GM19395 (cell line): ENCODE data around the gene ATG10.
"Not testable (repeated sequence)": the region's sequence is repeated elsewhere in the genome, so short reads cannot be mapped to it uniquely, and the experiment has no call there.

Source experiments
- ATAC-seq: cut with Tn5 transposase; IDR thresholded peaks from one replicate; pipeline ENCODE4 v1.9.1; 2021; ENCODE audit warnings: mild to moderate bottlenecking, moderate library complexity; ENCODE audit not compliant: unreplicated experiment

Gene ATG10

DNA sequence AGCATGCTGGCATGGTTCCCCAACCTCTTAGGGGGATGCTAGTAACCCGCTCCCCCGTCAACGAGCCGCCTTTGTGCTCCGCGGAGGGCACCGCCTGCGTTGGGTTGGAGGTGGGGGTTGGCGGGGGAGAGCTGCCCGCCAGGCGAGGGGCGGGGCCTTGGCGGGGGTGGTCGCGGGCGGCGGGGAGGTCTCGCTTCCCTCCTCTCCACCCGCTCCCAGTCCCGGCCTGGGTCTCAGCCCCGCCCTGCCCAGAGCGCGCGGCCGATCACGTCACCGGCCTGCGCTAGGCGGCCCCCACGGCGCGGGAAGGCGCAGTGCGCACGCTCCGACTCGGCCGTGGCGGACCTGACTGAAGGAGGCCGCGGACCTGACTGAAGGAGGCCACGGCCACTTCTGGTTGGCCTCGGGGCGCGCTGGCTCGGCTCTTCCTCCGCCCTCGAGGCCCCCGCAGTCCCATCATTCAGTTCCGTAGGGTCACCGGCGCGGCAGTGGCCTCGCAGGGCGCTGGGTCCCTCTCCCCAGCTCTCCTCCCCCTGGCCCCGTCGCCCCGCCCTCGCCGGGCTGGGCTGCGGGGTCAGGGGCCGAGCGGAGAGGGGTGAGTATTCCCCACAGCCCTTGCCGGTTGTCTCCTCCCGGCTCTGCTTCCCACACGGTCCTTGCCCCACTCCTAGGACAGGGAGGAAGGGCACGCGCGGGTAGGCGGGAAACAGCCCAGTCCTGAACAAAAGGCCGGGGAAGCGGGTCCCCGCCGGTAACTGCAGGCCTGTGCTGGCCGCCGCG lies at the start of gene ATG10:
Gene ATG10 (plus strand): TSS at position 312 of the 780 bp plus-strand sequence. CDS start 15,548 bp downstream, outside the sequence.
- peak; percentile 95 for ATAC-seq

DNA sequence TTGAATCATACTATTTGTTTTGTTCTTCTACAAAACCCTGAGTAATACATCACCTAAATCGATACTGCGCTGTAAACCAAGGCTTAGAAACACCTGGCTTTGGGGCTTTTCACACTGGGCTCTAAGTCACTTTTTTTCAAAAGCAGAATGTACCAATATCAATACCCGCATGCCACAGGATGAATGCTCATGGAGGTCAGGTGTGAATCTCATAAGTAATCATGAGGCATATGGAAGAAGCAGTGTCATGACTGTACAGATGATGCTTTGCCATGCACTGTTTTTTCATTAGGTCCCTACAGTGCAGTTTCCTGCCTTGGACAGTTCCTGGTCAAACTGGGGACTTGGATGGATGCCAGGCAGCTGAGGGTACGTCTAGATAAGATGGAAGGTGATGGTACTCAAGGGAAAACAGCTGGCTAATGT lies 49.0 kb upstream of the ATG10 start:
- ATAC-seq: no peak

DNA sequence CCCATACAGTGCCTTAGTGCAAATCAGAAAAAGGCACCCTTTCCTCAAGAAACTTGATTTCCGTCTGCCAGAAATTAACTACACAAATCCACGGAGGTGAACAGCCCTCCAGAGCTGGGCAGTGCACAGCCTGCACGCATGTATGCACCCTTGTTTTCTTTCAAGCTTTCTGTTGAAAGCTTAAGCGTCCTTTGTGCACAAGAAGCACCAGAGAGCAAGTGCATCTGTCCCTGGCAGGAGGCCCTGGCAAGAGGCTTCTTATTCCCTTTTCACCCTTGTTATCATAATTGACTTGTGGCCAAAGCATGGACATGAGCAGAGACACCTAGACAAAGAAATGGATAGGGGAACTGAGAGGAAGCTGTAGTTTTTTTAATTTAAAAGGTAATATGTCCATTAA lies 47.4 kb upstream of the ATG10 start:
- no peak for ATAC-seq

DNA sequence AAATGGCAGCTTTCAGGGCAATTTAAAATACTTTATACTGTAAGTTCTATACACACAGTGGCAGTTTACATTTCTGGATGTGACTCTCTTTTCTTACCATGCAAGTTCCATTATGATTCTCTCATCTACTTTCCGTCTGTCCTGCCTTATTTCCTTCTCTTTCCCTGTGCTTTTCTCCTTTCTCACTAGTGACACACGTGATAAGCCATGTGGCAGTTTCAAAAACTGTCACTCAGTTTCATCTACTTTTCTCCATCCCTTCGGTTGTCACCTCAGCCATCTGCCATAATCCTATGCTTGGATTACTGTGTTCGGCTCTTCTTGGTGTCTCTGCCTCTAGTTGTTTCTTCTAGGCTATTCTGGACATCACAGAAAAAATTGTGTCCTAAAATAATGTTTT lies 46.8 kb upstream of the ATG10 start:
- no peak for ATAC-seq

DNA sequence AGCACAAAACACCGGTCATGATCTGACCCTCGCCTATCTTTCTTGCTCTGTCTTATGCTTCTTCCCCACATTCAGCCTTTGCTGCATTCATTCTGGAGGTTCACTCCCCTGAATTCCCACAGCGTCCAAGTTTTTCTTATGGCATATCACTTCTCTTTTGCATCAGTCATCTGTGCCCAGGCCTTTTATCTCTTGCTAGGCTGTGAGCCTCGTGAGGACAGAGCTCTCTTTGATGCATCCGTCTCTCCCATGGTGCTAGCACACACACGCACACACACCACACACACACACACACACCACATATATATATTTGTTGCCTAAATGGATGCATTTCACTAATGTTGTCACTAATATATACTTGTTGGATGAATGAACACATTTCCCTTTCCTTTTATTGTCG lies 45.8 kb upstream of the ATG10 start:
- ATAC-seq: no peak

DNA sequence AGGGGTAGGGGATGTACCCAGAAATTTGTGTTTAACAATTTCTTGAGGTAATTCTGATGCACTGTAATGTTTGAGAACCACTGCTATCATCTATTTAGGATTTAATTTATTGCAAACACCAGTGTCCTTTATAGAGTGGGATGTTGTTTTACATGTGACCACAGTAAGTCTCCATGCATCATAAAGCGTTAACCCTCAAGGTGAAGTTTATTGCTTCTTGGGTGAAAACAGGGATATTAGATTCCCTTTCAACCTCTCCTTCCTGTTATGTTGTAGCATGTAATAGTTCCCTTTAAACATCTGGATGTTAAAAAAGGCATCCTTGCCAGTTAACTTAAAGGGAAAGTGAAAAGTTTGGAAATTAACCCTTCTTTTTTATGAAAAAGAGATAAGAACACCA lies 35.8 kb upstream of the ATG10 start:
- no peak for ATAC-seq

DNA sequence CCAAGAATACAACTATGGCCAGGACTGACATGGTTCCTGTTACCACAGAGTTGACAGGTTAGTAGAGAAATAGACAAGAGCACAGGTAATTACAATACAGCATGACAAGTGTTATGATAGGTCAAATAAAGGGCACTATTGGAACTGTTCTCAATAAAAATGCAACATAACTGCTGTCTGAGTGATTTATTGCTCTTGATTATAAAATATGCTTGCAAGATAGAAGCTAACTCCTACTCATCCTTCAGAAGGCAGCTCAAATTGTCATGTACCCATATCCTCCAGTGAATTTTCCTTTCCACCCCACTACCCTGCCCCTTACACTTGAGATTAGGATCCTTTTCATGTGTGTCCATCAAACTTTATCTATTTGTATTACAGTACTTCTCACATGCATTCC lies 35.1 kb upstream of the ATG10 start:
- ATAC-seq: no peak

DNA sequence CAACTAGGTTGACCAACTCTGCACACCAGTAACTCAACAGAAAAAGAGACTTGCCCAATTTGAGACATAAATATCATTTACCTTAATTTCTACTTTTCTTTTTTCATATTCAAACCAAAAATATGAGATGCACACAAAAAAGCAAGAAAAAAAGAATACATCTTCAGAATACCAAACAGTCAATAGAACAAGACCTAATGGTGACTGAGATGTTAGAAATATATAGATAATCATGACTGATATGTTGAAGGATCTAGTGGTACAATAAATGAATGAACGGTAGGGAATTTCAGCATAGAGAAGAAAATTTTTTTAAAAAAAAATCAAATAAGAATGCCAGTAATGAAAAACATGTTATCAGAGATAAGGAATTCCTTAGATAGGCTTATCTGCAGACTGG lies 29.1 kb upstream of the ATG10 start:
- no peak for ATAC-seq

DNA sequence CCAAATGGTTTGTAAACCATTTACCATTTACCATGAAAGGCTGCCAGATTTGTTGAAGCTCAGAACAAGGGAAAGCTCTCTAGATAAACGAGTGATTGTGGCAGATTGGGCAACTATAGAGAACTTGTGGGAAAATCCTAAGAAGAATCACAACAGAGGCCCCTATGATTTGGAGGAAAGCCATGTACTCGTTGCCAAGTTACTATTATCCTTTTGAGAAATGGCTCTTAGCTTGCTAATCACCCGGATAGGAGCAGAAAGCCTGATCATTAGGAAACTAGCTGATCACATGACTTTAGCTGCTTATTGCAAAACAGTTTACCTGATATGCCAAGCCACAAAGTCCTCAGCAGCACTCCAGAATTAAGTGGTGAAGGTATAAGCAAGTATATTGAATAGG lies 23.5 kb upstream of the ATG10 start:
- ATAC-seq: no peak

DNA sequence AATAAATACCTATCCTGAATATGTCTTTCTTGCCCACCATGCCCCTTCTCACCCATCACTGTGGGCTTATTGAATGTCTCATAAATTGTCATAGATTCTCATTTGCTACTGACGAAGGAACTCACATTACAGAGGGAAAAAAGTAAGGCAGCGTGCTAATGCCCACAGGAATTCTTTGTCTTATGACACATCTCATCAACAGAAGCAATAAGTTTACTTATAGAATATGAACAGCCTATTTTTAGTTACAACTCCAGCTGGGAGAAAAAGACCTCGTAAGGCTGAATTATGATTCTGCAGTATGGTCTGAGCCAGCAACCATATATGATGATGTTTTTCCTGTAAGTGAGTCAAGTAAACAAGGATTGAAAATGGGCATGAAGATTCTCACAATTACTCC lies 22.4 kb upstream of the ATG10 start:
- no peak for ATAC-seq

DNA sequence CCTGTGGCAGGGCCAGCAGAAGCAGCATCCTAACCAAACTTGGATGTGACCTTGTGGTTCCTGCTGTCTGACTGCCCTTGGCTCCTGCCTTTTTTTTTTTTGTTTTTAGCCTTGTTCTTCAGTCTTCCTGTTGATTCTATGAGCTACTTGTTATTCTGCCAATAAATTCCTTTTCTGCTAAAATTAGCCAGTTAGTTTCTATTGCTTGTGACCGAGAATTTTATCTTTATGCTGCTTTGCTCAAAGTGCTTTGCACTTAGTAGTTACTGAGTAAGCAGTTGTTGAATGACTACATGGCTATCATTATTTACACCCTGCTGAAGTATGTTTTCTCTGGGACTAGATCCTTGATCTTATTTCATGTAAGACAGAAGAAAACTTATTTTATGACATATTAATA lies 20.8 kb upstream of the ATG10 start:
- no peak for ATAC-seq

DNA sequence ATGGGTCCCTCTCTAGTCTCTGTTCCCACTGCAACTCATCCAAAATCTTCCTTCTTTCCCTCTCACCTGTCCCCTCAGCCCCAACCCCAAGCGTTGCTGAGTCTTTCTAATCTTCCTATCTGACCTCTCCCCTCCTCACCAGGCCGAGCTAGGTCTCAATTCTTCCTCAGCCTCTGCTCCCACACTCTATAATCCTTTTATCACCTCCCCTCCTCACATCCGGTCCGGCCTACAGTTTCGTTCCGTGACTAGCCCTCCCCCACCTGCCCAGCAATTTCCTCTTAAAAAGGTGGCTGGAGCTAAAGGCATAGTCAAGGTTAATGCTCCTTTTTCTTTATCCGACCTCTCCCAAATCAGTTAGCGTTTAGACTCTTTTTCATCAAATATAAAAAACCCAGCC lies 17.0 kb upstream of the ATG10 start:
- not testable (repeated sequence) for ATAC-seq

DNA sequence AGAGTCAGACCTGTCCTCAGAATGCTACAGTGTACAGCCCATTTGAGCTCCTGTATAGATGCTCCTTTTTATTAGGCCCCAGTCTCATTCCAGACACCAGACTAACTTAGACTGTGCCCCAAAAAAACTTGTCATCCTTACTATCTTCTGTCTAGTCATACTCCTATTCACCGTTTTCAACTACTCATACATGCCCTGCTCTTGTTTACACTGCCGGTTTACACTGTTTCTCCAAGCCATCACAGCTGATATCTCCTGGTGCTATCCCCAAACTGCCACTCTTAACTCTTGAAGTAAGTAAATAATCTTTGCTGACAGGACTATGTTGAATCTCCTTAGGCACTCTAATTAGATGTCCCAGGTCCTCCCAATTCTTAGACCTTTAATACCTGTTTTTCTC lies 13.7 kb upstream of the ATG10 start:
- ATAC-seq: not testable (repeated sequence)

DNA sequence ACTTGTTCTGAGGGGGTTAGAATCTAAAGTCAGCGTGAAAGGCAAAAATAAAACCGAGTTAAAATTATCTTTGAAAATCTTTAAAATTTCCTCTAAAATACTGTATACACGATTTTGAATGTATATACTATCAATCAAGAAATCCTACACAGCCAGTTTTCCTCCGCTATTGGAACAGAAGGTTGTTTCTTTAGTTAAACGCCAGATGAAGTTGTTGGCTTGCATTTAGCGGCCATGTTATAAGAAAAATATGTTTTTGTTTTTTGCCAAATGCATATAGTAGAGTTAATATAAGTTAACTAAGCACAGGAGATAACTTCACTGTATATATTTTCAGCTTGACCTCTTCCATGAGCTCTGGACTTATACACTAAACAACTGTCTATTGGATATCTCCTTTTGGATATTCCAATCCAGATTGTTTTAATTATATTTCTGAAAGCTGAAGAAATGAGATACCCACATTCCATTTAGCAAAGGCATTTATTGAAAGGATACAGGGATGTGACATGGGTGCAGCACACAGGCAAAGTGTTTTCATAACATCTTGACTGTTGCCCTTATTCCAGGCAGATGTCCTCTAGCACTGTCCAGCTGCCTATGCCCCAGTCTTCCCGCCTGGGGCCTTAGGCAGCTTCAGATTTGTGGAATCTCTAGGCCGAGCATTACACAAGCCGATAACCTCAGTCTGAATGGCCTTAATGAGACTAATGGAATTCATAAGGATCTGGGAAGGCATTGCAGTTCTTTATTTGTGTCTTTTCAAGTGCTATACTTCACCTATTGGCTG lies 10.0 kb upstream of the ATG10 start:
- no peak for ATAC-seq

DNA sequence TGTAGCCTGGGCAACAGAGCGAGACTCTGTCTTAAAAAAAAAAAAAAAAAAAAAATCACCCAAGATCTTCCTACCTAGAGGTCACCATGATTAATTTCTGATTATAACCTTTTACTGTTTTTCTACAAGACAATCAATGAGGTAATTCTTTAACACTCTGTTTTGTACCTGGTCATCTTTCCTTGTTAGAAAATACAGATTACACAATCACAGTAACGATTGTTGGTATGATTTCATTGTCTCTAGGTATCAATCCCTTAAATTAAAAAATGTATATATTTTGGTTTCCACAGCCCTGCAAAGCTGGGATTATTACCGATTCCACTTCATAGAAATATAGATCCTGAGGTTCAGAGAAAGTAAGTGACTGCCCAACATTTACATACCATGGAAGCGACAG lies 8.3 kb upstream of the ATG10 start:
- ATAC-seq: no peak

DNA sequence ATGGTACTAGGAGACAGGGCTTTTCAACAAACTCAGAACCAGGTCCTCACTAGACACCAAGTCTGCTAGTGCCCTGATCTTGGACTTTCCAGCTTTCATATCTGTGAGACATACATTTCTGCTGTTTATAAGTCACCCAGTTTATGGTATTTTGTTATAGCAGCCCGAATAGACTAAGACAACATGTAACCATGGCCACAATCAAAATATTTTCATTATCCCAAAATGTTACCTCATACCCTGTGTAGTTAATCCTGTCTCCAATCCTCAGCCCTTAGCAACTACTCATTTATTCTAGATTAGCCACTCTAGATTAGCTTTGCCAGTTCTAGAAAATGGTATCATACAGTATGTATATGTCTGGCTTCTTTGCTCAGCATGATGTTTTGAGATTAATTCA lies 6.3 kb upstream of the ATG10 start:
- ATAC-seq: no peak

DNA sequence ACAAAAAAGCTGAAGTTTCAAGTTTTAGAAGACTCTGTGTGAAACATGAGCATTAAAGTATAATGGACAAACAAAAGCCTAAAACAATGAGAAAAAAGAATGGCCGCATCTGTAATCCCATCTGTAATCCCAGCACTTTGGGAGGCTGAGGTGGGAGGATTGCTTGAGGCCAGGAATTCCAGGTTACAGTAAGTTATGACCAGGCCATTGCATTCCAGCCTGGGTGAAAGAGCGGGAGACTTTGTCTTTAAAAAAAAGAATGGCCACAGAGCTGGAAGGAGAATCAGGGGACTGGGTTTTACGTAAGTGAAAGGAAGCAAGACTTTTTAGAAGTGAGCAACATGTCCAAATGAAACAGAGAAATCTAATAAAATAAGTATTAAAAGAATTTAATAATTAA lies 2.6 kb upstream of the ATG10 start:
- ATAC-seq: no peak

DNA sequence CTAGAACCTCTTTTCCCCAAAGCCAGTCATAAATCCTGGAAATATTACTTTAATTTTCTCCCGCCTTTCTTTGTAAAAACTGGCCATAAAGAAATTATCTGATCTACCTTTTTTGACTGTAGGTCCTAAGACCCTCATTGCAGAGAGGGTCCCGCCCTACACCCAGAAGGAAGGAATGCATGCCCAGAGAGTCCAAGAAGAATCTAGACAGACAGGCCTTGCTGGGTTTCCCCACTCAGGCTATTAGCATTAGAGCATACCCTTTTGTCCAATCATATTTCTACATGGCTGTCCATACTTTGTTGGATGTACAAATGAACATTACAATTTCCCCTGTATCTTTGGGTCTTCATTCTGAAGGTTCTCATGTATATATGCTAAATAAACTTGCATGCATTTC lies 1.9 kb upstream of the ATG10 start:
- ATAC-seq: no peak

DNA sequence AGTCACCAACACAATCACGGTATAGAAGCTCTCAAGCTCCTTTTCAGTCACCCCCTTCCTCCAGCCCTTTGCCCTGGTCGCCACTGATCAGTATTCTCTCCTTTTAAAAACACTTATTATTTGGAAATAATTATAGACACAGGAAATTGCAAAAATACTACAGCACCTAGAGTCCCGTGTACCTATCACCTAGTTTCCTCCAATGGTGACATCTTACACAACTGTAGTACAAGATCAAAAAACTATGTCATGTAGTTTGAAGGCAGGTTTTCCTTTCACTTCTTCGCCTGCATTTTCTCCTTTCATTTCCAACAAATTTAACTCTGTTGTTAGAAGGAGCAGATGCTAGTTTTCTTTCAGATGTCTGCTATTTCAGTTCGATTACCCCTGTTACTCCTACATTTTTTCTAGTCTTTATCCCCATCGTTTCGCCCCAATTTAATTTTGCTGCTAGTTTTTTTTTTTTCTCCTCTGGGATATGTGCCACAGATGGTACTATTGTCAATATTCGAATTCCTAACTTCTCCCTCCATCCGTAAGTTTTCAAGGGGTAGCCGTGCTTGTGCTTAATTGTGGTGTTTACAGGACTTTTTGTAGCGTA lies 612 bp upstream of the ATG10 start:
- ATAC-seq: peak; percentile 32

DNA sequence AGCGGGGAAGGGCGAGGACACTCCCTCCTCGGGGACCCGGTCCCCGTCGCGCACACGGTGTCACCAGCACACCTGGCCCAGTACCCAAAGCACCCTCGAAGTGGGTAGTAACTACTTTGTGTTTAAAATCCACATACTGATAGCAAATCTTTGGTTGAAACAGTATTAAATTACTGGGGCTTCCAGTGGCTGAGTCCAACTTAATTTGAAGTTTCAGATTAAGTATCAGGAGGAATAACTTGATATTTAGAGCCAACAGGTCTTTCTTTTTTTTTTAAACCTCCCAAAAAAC lies 615 bp downstream of the ATG10 start:
- peak; percentile 51 for ATAC-seq

DNA sequence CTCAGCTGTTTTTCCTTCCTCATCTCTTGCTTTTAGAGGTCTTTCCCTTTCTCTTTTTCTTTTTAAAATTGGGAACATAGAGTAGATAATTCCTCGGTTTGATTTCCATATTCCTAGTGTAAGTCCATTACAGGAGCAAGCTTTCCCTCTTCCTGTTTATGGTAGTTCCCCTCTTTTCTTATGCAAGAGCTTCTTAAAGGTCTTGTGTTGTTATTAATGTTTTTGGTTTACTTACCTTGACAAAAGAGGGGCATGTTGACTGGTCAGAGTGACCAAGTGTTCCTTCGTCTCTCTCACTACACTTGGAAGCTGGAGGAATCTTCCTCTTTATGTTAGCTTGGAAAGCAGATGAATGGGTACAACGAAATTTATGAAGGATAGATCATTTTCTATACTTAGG lies 8.3 kb downstream of the ATG10 start:
- ATAC-seq: no peak

DNA sequence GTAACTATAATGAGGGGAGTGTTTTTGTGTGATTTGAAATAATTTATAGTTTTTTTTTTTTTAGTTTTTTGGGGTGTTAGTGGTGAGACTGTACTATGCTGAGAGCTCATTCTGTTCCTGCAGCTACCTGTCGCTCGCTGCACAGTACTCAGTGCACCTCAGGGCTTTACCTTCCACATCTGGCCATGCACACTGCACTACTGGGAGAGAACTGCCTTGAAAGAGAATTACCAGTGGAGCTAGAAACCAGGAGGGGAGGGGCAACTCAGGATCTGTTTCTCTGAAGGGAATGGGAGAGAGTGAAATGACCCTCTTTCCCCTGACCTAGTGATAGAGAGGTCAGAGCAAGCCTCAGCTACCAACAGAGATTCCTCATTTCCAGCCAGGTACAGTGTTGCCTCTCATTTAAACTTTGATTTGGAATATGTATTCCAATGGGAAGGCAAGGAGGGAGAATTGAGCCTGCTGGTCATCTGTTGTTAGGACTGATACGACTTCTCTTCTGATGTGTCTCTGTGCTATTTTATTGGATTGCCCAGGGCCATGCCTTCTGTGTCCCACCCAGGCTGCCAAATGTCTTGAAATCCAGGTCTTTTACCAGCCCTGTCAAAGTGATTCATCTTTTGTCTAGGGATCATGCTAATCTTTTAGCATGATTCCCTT lies 8.9 kb downstream of the ATG10 start:
- no peak for ATAC-seq
